Thyroid gland (tissue), 4 donors: ENCODE measurements around the gene PCNX3.

Source experiments
- CTCF ChIP-seq, 6 experiments: fragments of 200-600 bp in 3 of 6; fragments of 450-650 bp in 3 of 6; sonication (generic) in 3 of 6; IDR thresholded peaks; one replicate each; pipeline ENCODE4 v1.5.1; 2016 to 2019; ENCODE audit warnings: antibody characterized with exemption in 6 of 6, mild to moderate bottlenecking in 2 of 6, inconsistent platforms in 1 of 6, moderate library complexity in 1 of 6
- POLR2A ChIP-seq, 2 donors: fragments of 450-650 bp; IDR thresholded peaks; one replicate each; pipeline ENCODE4 v1.6.1; 2017; ENCODE audit warnings: antibody characterized with exemption in 2 of 2, mild to moderate bottlenecking in 2 of 2, moderate library complexity in 1 of 2

GRCh38 chr11:65623177-65623576 lies 7.6 kb downstream of the PCNX3 start:
- no peak for TF ChIP-seq POLR2A (IDR thresholded peaks at IDR 0.05)
- no peak for TF ChIP-seq CTCF (IDR thresholded peaks at IDR 0.05)
